ENCODE data around the gene RSPH9.
"Not testable (repeated sequence)": the region's sequence is repeated elsewhere in the genome, so short reads cannot be mapped to it uniquely, and the experiment has no call there.

The RSPH9 gene

DNA sequence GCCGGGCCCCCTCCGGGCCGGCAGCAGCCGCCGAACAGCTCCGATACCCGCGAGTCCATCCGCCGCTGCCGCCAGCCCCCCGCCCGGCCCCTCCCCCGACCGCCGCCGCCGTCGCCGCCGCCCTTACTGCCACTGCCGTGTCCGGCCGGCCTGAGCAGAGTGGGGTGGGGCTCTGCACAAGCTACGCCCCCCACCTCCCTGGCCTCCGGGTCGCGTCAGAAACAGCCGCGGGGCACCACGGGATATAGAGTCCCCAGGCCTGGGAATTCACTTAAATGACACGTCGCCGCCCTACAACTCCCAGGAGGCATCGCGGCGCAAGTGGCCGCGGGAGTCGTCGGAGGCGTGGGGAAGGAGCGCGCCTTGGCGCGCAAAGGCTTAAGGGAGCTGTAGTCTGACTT lies 15.7 kb upstream of the RSPH9 start, which contains the start of gene GTPBP2:
TSS of gene GTPBP2 (minus strand) at position 161 of the 401 bp plus-strand sequence. CDS start at position 59, 102 bp downstream.
- DNase-seq = peak; percentile 99

DNA sequence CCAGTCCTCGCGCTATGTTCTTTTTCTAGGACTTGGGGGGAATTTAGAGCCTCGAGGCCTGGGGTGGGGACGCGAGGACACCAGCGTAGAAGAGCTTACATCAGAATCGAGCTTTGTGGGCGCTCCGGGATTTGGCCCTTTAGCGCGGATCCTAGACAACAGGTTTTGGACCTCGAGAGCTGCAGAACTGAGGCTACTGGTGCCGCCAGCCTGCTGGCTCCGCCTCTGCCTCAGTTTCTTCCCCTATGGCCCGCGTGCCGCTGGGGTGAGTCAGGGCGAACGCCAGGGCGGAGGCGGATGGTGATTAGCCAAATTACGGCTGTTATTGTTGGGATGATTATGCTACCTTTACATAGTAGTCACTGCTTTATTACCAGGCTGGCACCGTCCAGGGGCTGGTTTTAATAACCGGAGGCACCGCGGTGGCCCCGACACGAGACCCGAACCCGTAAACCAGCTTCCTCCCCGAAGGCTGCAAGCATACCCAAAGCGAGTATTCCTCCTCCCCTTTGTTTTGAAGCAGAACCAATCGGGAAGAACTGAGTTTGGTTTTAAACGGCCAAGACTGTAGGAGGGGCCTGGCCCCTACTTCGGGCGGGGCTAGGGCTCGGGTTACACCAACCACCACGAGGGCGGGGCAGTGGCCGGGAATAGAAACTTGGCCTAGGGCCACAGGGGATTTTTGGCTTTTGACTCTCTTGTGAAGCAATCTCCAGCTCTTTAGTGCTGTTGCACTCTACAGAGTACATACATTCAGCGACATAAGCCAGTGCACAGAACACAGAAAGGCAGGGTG lies 15.1 kb upstream of the RSPH9 start:
- DNase-seq = peak; percentile 99

DNA sequence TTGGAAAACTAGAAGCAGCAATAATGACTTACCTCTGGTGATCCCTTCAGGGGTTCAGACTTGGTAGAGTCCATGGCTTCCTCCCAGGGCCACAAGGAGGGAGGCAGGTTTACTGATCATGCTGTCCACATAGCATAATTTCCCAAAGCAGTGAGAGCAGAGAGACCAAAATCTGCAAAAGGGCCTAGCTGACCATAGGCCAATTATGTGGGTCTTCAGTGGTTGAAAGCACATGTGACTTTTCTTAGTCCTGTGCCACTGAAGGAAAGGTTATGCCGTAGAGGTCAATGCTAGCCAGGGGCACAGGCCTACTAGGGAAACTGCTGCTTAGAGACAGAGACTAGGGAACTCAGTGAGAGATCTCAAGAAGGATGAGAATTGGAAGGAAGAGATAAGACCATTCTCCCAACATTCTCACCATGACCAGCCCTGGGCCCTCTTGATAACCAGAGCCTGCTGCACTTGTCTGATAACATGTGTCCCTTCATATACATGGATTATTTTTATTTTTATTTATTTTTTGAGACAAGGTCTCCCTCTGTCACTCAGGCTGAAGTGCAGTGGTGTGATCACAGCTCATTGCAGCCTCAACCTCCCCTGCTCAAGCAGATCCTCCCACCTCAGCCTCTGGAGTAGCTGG lies 13.7 kb upstream of the RSPH9 start:
- no peak for DNase-seq

DNA sequence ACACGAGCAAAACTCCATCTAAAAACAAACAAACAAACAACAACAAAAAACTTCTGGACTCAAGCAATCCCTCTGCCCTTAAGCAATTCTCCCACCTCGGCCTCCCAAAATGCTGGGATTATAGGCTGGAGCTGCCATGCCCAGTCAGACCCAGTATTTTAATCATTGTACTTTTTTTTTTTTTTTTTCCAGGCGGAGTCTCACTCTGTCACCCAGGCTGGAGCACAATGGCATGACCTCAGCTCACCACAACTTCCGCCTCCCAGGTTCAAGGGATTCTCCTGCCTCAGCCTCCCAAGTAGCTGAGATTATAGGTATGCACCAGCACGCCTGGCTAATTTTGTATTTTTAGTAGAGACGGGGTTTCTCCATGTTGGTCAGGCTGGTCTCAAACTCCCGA lies 11.8 kb upstream of the RSPH9 start:
- not testable (repeated sequence) for DNase-seq

DNA sequence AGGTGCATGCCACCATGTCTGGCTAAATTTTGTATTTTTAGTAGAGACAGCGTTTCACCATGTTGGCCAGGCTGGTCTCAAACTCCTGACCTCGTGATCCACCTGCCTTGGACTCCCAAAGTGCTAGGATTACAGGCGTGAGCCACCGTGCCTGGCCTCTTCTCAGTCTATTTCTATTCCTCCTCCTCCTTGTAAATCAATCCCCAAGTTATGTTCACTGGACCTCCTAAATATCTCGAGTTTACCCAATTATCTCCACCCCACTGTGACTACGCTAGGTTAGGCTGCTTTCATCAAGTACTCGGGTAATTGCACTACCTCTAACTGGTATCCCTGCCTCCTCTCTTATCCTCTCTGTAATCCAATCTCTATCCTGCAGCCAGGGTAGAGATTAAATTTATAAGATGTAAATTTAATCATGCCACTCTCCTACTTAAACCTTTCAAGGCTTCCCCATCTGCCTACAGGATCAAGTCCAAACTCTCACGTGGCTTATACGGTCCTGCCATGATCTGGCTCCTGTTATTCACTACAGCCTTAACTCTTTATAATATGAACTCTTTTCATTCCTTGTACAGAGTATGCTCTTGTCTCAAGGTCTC lies 10.0 kb upstream of the RSPH9 start:
- DNase-seq = no peak

DNA sequence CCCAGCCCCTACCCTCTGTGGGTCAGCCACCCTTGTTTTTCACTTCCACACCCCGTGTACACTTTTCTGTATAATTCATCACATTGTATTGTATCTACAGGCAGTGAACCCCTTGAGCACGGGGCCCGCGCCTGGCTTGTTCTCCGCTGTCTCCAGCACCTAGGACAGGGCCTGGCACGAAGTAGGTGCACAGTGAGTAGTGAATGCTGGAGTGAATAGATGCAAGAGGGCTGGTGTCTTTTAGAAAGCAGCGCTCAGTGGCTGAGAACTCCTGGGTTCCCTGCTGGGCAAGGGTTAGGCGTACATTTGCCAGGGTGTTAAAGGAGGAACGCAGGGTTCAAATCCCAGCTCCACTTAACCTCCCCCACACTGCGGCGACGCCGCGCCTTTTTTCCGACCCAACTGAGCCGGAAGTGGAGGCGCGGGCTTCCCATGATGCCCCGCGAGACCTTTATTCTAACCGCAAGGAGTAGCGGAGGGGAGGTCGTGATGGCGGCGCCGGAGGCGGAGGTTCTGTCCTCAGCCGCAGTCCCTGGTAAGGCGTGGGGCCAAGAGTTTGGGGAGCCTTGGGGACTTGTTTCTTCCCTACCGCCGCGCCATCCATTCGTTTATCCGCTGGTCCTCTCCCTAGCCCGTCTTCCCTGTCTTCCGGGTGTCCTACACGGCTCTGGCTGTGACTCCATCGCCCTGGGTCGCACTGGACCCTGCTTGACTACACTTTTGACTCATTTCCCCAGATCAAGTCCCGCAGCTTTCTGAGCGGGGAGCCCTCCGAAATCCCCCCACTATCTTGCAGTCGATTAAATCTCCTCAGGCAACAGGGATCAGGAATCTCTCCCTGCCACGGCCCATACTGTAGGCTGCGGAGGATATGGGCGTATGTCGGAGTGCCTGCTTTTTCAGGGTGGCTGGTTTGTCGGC lies 9.2 kb upstream of the RSPH9 start, which contains the start of gene MAD2L1BP:
TSS of gene MAD2L1BP (plus strand) at position 454 of the 921 bp plus-strand sequence. CDS start at position 490, 36 bp downstream.
- DNase-seq = peak; percentile 74 to 82

DNA sequence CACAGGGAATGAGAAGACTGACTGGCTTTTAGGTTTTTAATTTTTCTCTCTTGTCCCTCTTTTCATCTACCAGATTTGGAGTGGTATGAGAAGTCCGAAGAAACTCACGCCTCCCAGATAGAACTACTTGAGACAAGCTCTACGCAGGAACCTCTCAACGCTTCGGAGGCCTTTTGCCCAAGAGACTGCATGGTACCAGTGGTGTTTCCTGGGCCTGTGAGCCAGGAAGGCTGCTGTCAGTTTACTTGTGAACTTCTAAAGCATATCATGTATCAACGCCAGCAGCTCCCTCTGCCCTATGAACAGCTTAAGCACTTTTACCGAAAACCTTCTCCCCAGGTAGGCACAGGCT lies 8.6 kb upstream of the RSPH9 start:
- DNase-seq = no peak

DNA sequence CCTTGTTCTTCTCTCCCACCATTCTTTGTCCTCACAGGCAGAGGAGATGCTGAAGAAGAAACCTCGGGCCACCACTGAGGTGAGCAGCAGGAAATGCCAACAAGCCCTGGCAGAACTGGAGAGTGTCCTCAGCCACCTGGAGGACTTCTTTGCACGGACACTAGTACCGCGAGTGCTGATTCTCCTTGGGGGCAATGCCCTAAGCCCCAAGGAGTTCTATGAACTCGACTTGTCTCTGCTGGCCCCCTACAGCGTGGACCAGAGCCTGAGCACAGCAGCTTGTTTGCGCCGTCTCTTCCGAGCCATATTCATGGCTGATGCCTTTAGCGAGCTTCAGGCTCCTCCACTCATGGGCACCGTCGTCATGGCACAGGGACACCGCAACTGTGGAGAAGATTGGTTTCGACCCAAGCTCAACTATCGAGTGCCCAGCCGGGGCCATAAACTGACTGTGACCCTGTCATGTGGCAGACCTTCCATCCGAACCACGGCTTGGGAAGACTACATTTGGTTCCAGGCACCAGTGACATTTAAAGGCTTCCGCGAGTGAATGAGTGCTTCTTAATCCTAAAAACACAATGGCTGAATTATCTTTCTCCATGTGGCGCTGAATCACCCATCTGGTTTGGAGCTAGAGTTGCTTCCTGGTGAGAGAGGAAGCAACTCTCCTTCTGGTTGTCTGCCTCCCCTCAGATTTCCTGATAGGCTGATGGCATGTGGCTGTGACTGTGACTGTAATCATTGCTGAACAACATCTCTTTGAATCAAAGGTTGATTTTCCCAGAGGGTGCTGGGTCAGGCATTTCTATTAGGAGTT lies 4.6 kb upstream of the RSPH9 start:
- DNase-seq = no peak

DNA sequence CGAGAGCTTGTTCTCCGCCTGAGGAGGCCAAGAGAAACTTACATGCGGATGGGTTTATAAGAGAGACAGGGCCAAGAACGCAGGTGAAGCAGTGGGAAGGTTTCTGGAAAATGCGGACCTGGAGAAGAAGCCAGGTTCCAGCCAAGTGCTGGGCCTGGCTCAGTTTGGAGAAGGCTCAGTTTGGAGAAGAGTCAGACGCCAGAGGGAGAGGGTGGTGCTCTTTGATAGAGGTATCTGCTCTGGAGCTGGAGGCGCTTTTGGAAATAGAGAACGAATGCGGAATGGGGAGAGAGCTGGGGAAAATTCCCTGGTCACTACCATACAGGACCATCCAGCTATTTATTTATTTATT lies 753 bp downstream of the RSPH9 start:
- DNase-seq = no peak

DNA sequence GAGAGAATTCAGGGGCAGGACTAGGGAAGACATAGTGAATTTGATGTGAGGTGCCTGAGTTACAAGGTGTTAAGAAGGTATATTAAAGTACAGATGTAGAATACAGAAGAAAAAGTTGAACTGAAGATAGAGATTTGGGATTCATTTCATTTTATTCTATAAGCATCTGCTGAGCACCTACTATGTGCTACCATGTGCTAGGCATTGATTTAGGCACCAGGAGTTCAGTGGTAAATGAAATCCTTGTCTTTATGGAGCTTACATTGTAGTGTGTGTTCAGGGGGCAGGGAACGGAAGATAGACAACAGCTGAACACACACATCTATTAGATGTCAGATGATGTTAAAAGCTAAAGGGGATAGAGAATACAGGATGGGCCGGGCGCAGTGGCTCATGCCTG lies 2.8 kb downstream of the RSPH9 start:
- no peak for DNase-seq

DNA sequence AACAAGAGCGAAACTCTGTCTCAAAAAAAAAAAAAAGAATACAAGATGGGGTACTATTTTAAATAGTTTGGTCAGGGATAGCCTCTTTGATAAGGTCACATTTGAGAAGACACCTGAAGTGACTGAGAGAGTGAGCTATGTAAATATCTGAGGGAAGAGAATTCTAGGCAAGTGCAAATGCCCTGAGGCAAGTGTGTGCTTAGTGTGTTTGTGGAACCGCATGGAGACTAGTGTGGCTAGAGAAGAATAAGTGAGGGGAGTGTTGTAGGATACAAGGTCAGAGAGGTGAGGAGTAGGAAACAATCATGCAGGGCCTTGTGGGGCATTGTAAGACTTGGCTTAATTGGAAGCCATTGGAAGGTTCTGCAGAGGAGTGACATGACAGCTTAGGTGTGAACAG lies 3.4 kb downstream of the RSPH9 start:
- no peak for DNase-seq

DNA sequence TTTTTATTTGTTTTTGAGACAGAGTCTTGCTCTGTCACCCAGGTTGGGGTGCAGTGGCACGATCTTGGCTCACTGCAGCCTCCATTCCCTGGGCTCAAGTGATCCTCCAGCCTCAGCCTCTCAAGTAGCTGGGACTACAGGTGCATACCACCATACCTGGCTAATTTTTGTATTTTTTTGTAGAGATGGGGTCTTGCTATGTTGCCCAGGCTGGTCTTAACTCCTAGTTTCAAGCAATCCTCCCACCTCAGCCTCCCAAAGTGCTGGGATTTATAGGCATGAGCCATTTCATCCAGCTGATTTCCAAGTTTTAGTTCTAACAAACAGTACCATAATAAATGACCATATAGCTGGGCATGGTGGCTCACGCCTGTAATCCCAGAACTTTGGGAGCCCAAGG lies 8.0 kb downstream of the RSPH9 start:
- DNase-seq = not testable (repeated sequence)

DNA sequence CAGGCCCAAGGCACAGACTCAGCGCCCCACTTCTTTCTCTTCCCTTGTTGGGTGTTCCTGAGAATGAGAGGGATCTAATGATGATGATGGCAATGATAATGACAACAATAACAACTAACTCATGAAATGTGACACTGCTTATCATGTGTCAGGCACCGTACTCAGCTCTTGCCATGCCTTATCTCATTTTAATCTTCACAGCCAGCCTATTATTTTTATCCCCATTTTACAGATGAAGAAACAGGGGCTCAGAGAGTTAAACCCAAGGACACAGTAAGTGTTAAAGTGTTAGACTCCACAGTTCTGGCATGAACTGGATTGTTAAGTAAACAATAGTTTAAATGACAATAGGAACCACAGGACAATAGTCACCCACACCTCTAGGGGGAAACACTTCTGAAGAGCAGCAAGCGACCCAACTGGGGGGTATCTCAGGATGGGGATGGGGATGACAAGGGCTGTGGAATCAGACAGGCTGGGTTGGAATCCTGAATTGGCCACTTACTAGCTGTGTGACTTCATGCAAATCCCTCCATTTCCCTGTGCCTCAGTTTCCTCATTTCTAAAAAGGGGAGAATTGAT lies 12.5 kb downstream of the RSPH9 start:
- DNase-seq = no peak

DNA sequence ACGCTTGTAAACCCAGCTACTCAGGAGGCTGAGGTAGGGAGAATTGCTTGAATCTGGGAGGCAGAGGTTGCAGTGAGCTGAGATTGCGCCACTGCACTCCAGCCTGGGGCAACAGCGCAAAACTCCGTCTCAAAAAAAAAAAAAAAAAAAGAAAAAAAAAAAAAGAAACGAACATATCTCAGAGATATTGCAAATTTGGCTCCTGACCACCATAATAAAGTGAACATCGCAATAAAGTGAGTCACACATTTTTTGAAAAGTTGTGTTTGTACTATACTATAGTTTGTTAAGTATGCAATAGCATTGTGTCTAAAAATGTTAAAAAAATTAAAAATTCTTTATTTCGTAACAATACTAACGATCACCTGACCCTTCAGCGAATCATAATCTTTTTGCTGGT lies 13.3 kb downstream of the RSPH9 start:
- DNase-seq = no peak

DNA sequence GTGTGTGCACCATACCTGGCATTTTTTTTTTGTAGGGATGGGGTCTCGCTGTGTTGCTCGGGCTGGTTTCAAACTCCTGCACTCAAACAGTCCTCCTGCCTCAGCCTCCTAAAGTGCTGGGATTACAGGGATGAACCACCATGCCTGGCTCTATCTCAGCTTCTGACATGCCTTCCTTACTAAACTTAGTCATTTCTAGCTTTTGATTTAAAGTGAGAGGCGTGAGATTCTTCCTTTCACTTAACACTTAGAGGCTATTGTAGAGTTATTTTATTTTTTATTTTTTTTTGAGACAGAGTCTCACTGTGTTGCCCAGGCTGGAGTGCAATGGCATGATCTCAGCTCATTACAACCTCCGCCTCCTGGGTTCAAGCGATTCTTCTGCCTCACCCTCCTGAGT lies 18.1 kb downstream of the RSPH9 start:
- not testable (repeated sequence) for DNase-seq

DNA sequence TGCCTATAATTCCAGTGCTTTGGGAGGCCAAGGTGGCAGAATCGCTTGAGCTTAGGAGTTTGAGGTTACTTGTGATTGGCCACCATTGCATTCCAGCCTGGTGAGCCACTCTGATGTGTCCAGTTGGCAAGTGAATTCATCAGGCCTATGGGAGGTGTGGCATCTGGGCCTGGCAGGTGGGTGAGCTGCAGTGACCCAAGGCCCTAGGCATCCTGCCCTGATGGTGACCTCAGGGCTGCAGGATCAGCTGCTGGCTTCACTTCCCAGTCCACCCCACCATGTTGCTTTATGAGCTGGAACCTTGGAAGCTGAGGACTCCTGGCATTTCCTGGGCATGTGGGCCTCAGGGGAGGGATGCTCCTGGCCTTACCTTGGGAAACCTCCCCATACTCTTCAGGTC lies 20.5 kb downstream of the RSPH9 start:
- no peak for DNase-seq

DNA sequence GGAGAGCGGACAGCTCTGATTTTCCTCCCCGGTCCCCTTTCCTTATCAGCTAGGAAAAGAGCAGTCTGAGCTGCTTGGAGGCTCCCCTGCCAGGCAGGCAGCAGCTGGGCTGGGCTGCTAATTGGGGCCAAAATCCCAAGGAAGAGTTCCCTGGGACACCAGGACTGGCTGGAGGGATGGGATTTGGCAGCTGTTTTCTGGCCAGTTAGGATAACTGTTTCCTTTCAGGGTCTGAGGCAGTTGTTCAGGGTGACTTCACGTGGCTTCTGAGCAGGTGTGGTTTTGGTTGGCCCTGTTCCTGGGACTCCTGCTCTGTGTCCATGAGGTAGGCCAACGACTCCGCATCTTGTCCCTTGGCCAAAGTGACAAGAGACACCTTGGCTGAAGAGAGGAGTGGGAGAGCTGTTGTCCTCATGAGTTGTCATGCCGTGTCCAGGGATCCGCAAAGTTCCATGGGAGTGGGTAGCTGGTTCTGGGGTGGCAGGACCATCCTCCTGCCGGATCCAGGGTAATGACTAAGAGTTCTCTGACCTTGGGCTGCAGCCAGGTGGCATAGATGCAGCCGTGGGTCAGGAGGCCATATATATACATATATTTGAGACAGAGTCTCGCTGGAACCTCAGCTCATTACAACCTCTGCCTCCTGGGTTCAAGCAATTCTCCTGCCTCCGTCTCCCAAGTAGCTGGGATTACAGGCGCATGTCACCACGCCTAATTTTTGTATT lies 21.5 kb downstream of the RSPH9 start:
- no peak for DNase-seq

DNA sequence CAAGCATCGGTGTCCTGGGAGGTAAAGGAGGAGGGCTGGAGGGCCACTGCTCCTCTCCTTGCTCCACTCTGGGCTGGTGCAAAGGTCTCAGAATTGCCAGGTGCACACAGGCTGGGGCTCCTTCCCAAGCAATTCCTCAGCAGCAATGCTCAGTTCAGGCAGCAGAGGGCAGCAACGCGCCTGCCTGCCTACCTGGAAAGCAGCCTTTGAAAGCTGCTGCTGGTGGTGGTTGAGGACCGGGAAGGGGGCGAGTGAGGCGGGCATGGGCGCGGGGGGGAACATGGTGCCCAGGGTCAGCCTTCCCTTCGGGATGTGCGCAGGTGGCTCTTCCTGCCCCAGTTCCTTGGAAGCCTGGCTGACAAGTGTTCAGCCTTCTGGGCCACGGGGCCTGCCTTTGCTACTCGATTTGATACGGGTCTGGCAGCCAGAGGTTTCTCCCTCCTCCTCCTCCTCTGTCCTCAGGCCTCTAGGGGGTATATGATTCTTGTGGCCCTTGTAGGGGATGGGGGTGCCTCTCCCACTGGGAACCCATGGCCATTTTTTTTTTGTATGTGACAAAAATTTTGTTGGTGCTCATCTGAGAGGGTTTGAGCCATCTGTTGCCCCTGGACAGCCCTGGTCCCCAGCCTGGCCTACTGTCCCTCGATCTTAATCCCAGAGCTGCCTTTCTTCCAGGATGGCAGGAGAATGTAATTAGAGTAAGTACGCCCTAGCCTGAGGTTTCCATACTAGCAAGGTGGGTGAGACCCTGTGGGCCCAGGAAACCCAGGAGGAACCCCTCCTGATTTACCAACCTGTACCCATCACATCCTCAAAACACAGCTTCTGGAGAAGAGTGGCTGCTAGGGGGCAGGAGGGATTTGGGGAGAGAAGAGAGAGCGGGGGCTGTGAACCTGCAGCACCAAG lies 22.7 kb downstream of the RSPH9 start:
- peak; percentile 55 to 75 for DNase-seq

DNA sequence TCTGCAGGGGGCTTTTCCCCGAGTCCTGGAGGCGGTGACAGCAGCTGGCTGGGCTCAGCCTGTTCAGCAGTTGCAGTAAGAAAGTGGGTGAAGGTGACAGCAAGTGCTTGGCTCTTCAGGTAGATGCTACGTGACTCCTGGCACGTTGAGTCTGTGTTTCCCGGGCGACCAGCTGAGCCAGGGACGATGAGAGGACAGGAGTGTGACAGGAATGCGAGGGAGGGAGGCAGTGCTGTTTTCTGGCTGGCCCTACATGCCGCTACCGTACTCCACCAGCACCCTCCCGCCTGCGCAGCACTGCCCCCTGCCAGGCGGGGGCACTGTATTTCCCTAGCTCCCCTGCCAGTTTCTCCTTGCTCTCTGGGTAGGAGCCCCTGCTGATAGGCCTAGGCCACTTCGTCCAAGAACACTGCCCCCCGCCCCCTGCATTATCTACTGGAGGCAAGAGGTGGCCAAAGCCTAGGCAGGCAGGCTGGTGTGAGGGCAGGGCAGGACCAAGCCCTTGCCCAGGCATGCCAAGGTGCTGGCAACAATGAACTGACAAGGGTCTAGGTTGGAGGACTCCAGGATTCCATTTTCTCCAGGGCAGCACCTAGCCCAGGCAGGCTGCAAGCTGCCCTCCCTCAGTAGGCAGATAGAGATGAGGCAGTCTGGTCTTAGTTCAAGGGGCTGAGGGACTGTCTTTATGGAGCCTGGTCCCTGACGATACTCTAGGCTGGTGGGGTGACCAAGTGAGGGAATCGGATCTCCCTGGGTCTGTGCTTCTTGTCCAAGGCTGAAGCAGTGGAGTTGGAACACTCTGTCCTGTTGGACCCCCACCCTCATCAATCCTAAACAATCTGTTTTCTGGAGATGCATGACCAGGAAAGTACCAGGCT lies 23.6 kb downstream of the RSPH9 start:
- no peak for DNase-seq
